NB4 (cell line): Measurements from ENCODE around the gene ADISSP.

Source experiments
- CTCF ChIP-seq: IDR thresholded peaks from one replicate; pipeline ENCODE4 v1.5.1; 2012; ENCODE audit warnings: low read depth, low read length
- MAX ChIP-seq: IDR thresholded peaks from 2 replicates; pipeline ENCODE4 v1.6.1; 2011; ENCODE audit warnings: low read depth, low read length
- MYC ChIP-seq: IDR thresholded peaks from 2 replicates; pipeline ENCODE4 v1.6.1; 2011; ENCODE audit warnings: low read depth, low read length
- POLR2A ChIP-seq: IDR thresholded peaks from 2 replicates; pipeline ENCODE4 v1.6.1; 2011; ENCODE audit warnings: mild to moderate bottlenecking; ENCODE audit not compliant: insufficient read length; ENCODE audit errors: extremely low read depth

- TF ChIP-seq CTCF, result no peak
- no peak for TF ChIP-seq POLR2A
- no peak for TF ChIP-seq MAX
- TF ChIP-seq MYC, result no peak
Measured at GRCh38 chr20:3724356-3724755, 43.2 kb downstream of the ADISSP start.
